ENCODE results near the gene TSHR. TPM values are rescaled to one million over a fixed set of nuclear protein-coding genes. Genes with fewer than 3 reads are reported as not detected.

The TSHR gene
- total and polyA plus RNA-seq, 2 of the 13 experiments (the other 11 are each of a cell fraction or from before 2014, with no cell fraction given) = not detected

- Histone ChIP-seq H3K79me2 (ENCODE audit: insufficient read depth, low read length) (no peaks in the 10 kb centered on the region), H3K27me3 (ENCODE audit: control insufficient read depth in 1 of 2, insufficient read depth in 2 of 2, low read length in 2 of 2) (no peaks in the 10 kb centered on the region), H3K4me1 (ENCODE audit: insufficient read depth, low read length) (no peaks in the 10 kb centered on the region), H3K4me2 (ENCODE audit: low read depth, low read length) (no peak overlapping the region), H4K20me1 (ENCODE audit: insufficient read depth, low read length) (no peaks in the 10 kb centered on the region), H3K27ac (ENCODE audit: extremely low read length, insufficient read depth, low read length) (no peak overlapping the region), H3K4me3 (replicated peaks in 1 of 3; ENCODE audit: insufficient read depth in 1 of 3, low read depth in 2 of 3, low read length in 3 of 3) (no peak overlapping the region), H3K36me3 (replicated peaks in 1 of 2; ENCODE audit: control insufficient read depth in 1 of 2, insufficient read depth in 2 of 2, low read length in 2 of 2) (no peaks in the 10 kb centered on the region), H3K9ac (ENCODE audit: insufficient read depth, low read depth, low read length) (no peak overlapping the region), H2AFZ (ENCODE audit: low read length) (no peak overlapping the region), H3K9me3 (ENCODE audit: low read length) (no peaks in the 10 kb centered on the region)
- WGBS (ENCODE audit: low lambda C conversion rate) = 9% methylated on average over 1 of the region's 1 CpG
- DNase-seq (ENCODE audit: low spot score) (no peak), ATAC-seq (no peak), FAIRE-seq (no peak)
- BruUV-seq (replicated peaks) = no TSS peak
- ChIA-PET CTCF (ENCODE audit: low intra/inter-chr PET ratio, low total read pairs) (no interaction called here), POLR2A (no interaction called here)
- intact Hi-C loops (cut with micrococcal nuclease; ENCODE audit: unreplicated experiment) (no loop called here), in situ Hi-C loops (cut with HindIII; ENCODE audit: extremely low pct_ligation_motif_present, low pct_unique_long_range_greater_than_20kb) (no loop called here)
- TF ChIP-seq ZNF530 (CRISPR knock-in tag; IDR thresholded peaks at IDR 0.05; ENCODE audit: low read depth) = no peak
- TF ChIP-seq PHB2 (IDR thresholded peaks at IDR 0.05; ENCODE audit: partially characterized antibody) = no peak
- TF ChIP-seq ESRRA (CRISPR knock-in tag; IDR thresholded peaks at IDR 0.05; ENCODE audit: low read depth) = no peak
- no peak for TF ChIP-seq SALL2 (CRISPR knock-in tag; IDR thresholded peaks at IDR 0.05)
- TF ChIP-seq ZNF432 (CRISPR knock-in tag; IDR thresholded peaks at IDR 0.05; ENCODE audit: borderline replicate concordance) = no peak
- TF ChIP-seq, protein P1, sequence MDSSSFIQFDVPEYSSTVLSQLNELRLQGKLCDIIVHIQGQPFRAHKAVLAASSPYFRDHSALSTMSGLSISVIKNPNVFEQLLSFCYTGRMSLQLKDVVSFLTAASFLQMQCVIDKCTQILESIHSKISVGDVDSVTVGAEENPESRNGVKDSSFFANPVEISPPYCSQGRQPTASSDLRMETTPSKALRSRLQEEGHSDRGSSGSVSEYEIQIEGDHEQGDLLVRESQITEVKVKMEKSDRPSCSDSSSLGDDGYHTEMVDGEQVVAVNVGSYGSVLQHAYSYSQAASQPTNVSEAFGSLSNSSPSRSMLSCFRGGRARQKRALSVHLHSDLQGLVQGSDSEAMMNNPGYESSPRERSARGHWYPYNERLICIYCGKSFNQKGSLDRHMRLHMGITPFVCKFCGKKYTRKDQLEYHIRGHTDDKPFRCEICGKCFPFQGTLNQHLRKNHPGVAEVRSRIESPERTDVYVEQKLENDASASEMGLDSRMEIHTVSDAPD (CRISPR knock-in tag; IDR thresholded peaks at IDR 0.05) = no peak
- no peak for TF ChIP-seq ATF3 (CRISPR knock-in tag; IDR thresholded peaks at IDR 0.05)
- TF ChIP-seq ATF1 (CRISPR knock-in tag; IDR thresholded peaks at IDR 0.05) = no peak
- no peak for TF ChIP-seq ZNF230 (CRISPR knock-in tag; IDR thresholded peaks at IDR 0.05)
- TF ChIP-seq IRF2 (CRISPR knock-in tag; IDR thresholded peaks at IDR 0.05) = no peak
- TF ChIP-seq CREB1 (IDR thresholded peaks at IDR 0.05) = no peak
- no peak for TF ChIP-seq CREB1 (CRISPR knock-in tag; IDR thresholded peaks at IDR 0.05)
- TF ChIP-seq PHF5A (CRISPR knock-in tag; IDR thresholded peaks at IDR 0.05; ENCODE audit: low read depth, unreplicated experiment) = no peak
- TF ChIP-seq, protein P2, sequence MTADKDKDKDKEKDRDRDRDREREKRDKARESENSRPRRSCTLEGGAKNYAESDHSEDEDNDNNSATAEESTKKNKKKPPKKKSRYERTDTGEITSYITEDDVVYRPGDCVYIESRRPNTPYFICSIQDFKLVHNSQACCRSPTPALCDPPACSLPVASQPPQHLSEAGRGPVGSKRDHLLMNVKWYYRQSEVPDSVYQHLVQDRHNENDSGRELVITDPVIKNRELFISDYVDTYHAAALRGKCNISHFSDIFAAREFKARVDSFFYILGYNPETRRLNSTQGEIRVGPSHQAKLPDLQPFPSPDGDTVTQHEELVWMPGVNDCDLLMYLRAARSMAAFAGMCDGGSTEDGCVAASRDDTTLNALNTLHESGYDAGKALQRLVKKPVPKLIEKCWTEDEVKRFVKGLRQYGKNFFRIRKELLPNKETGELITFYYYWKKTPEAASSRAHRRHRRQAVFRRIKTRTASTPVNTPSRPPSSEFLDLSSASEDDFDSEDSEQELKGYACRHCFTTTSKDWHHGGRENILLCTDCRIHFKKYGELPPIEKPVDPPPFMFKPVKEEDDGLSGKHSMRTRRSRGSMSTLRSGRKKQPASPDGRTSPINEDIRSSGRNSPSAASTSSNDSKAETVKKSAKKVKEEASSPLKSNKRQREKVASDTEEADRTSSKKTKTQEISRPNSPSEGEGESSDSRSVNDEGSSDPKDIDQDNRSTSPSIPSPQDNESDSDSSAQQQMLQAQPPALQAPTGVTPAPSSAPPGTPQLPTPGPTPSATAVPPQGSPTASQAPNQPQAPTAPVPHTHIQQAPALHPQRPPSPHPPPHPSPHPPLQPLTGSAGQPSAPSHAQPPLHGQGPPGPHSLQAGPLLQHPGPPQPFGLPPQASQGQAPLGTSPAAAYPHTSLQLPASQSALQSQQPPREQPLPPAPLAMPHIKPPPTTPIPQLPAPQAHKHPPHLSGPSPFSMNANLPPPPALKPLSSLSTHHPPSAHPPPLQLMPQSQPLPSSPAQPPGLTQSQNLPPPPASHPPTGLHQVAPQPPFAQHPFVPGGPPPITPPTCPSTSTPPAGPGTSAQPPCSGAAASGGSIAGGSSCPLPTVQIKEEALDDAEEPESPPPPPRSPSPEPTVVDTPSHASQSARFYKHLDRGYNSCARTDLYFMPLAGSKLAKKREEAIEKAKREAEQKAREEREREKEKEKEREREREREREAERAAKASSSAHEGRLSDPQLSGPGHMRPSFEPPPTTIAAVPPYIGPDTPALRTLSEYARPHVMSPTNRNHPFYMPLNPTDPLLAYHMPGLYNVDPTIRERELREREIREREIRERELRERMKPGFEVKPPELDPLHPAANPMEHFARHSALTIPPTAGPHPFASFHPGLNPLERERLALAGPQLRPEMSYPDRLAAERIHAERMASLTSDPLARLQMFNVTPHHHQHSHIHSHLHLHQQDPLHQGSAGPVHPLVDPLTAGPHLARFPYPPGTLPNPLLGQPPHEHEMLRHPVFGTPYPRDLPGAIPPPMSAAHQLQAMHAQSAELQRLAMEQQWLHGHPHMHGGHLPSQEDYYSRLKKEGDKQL (CRISPR knock-in tag; IDR thresholded peaks at IDR 0.05; ENCODE audit: low read depth) = no peak
- TF ChIP-seq SCMH1 (CRISPR knock-in tag; IDR thresholded peaks at IDR 0.05; ENCODE audit: borderline replicate concordance) = no peak
- no peak for TF ChIP-seq ZNF501 (CRISPR knock-in tag; IDR thresholded peaks at IDR 0.05)
- no peak for TF ChIP-seq ZNF777 (CRISPR knock-in tag; IDR thresholded peaks at IDR 0.05)
Observed at GRCh38 chr14:81153187-81153586, 197.8 kb downstream of the TSHR start.

Measured in HepG2 (cell line).